GM19351 (cell line): ENCODE data around the gene SKAP2.

ENCODE experiments used
- ATAC-seq: cut with Tn5 transposase; IDR thresholded peaks from one replicate; pipeline ENCODE4 v1.9.1; 2021; ENCODE audit warnings: mild to moderate bottlenecking, moderate library complexity; ENCODE audit not compliant: unreplicated experiment

SKAP2 gene, protein sequence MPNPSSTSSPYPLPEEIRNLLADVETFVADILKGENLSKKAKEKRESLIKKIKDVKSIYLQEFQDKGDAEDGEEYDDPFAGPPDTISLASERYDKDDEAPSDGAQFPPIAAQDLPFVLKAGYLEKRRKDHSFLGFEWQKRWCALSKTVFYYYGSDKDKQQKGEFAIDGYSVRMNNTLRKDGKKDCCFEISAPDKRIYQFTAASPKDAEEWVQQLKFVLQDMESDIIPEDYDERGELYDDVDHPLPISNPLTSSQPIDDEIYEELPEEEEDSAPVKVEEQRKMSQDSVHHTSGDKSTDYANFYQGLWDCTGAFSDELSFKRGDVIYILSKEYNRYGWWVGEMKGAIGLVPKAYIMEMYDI

DNA sequence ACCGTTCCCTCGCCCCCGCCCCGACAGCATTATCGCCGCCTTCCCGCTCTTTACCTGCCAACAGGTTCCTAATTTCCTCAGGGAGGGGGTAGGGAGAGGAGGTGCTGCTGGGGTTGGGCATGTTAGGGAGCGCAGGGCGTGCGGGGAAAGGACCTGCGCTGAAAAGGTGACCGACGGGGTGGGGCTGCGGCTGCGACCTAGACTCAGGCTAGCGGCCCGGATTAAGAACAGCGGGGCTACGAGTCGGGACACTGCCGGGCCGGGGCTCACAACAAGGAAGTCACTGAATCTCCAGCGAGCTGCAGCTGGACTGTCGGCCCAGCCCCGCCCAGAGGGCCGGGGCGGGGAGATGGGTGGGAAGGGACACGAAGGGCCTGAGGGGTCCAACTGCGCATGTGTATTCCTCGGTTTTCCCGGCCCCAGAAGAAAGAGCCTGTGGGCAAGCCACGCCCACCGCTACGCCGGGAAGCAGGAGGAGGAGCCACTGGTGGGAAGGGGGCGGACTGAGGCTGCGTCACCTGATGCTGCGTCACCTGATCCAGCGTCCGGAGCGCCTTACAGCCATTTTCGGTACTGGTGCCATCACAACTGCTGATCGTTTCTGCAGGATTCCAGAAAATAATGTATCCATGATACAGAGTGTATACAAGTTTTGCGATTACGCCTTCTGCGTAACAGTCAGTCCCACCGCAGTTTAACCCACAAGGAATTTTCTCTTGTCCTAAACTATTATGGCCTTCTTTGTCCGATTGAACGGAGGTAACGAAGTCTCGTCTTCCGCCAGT, at the start of gene SKAP2:
TSS of gene SKAP2 (minus strand) at position 282 of the 785 bp plus-strand sequence. CDS start at position 121, 161 bp downstream.
- ATAC-seq: peak; percentile 88

GRCh38 chr7:26912933-26913536, 48.6 kb upstream of the SKAP2 start:
- ATAC-seq: no peak

- ATAC-seq: no peak
Observed at GRCh38 chr7:26912338-26912737, 47.9 kb upstream of the SKAP2 start.

DNA sequence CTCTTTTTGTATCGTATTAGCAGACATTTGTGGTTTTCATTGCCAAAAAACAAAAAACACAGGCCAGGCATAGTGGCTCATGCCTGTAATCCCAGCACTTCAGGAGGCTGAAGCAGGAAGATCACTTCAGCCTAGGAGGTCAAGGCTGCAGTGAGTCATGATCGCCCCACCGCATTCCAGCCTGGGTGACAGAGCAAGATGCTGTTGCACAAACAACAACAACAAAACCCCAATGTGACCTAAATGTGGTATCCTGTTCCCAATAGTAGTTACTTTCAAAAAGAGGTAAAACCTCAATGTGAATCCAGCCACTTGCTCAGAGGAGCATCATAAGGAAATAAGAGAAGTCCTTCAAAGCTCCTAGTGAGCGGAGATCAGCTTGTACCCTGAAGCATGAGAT, 45.8 kb upstream of the SKAP2 start:
- no peak for ATAC-seq

- no peak for ATAC-seq
Observed at GRCh38 chr7:26900251-26900650, 35.9 kb upstream of the SKAP2 start.

DNA sequence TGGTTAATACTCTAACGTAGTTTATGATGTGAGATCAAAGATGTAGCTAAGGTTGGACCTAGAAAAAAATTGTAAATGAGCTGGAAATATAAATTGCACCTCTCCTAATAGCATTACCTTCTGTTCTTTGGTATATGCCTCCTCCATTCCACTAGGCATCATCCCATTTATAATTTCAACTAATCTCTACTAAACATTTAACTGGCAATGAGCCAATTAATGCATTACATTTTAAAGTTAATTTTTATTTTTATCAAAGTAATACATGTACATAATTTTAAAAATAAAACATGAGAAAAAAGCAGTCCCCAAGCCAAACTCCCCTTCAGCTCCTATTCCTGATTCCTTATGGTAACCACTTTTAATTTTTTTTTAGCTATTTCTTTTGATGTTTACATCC, 35.1 kb upstream of the SKAP2 start:
- no peak for ATAC-seq

DNA sequence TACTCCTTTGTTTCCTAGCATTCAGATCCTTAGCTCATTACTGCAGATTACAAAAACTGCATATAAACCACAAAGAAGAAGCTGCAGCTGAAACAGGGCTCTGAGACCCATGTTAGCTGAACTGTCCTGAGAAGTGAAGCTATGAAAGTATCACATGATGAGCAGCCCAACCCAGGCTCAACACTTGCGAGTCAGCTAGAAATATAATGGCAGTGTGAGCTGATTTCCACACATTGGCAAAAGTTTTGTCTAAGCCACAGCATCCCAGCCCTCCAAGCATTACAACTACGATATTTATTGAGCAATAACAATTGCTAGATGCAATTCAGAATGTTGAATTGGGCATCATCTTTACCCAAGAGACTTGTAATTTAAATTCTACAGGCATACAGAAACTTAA, 34.5 kb upstream of the SKAP2 start:
- no peak for ATAC-seq

DNA sequence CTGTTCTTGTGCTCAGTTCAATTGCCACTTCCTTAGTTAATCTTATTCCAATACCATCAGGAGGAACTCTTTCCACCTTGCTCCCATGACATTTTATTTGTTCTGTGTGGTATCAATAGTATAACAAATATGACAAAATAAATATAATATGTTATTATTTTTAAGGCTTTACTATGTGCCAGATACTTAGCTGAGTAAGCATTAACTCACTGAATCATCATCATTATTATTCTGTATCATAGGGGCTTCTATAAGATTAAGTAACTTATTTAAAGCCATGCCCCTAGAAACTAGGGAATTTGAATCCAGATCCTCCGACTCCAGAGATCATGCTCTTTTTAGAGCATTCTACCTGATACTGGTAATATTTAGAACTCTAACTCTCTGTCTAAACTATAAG, 33.5 kb upstream of the SKAP2 start:
- no peak for ATAC-seq

GRCh38 chr7:26891400-26892350, 27.3 kb upstream of the SKAP2 start:
- ATAC-seq: peak; percentile 60

DNA sequence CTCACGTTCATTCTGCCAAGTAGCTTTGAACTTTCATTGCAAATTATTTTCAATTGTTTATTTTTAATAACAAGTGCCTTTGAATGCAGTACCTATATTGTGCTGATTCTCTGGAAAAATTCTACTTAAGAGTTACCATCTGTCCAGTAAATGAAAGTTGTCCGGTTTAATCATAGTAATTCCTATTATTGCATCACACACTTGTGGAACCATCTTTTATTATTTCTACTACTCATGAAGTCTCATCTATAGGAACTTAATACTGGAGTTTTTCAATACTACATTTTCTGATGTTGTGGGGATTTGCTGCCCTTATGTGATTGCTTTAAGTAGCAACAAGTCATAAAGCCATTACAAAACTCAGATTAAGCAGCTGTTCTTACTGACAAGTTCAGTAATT, 16.5 kb upstream of the SKAP2 start:
- ATAC-seq: no peak

GRCh38 chr7:26879671-26880070, 15.3 kb upstream of the SKAP2 start:
- ATAC-seq: no peak

GRCh38 chr7:26868841-26869495, 4.6 kb upstream of the SKAP2 start:
- no peak for ATAC-seq

DNA sequence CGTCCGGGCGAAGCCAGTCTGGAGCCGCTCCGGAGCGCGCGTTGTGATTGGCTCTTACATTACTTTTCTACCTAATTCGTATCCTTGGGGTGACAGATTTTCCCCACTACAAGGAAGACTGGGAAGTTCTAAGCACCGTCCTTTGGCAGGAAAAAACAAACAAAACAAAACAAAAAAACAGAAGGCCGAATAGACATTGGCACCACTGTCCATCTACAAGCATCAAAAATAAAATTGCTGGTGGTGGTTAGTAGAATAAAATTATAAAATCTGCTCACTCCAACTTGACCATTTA, 651 bp upstream of the SKAP2 start:
- peak; percentile 29 for ATAC-seq

DNA sequence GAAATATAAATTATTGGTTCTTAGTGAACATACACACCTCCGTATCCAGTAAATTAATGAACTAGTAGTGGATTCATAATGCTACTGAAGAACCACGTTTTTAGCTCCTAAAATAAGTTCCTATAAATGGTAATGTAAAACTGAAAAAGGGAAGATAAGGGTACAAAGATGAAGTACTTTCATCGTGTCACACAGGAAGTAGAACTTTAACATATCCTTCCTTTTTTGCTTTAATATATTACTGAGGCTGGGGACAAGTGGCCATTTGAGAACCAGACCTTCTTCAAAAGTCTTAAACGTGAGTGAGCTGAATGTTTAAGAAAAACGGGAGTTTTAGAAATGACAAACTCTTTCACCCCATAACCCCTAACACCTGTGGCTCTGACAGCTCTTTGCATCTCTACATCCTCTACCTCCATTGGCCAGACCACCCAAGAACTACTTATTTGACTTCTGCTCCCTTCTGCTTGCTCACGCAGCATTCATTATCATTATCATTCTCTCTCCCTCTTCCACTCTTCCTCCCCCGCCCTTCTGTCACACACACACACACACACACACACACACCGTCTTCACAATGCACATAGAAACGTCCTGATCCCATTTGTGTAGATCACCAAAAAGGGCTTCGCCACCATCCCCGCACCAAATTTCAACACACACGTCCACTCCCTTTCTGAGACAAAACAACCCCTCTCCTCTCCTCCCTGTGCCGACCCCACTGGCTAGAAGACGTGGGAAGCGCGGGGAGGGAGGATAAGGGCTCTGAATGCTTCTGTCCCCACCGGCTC, 677 bp downstream of the SKAP2 start:
- ATAC-seq: peak; percentile 29

DNA sequence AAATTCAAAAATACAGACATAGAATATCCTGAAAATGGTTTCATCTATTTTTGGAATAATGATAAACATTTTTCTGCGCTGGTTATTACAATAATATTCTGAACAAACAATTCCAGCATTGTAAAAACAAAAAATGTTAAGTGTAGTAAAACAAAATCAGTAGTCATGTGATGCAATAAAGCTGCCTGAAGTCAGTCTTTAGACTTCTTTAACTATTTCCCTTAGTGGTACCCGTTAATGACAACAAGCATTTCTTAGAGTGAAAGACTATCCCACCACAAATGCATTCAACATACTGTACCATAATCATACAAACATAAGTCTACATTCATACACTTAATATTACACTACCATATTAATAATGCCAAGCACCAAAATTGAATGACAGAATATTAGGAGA, 1.6 kb downstream of the SKAP2 start:
- ATAC-seq: no peak

DNA sequence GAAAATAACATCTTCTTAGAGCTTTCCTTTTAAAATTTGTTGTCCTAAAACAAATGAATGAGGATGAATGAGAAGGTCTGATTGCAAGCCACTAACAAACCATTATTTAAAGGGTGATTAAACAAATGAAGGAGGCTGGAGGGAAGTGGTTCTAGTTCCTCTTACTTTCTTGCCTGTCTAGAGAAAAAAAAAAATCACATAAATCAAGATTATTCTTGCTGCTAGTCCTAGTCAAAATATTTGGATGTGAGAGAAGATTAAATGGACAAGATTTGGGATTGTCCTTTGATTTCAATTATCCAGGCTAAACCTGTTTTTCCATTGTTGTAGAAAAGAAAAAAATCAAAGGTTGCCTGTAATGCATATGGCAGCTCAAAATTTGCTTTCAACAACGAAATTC, 3.3 kb downstream of the SKAP2 start:
- ATAC-seq: no peak

- ATAC-seq: no peak
Observed at GRCh38 chr7:26860361-26860760, 4.0 kb downstream of the SKAP2 start.

DNA sequence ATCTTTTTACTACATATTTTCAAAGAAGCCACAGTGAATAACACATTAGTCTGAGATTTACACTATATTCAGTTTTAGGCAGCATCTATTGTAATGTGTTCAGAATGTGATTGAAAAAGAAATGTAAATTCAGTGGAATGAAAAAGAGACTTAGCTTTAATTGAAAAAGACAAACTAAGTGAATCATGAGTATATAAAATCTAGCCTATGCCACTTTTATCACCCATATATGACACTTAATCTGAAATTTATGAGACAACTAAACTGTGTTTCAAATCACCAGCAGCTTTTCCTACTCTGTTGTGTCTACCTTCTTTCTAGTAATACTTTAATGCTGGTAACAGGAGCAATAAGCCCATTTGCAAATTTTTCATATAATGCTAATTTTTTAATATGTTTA, 4.7 kb downstream of the SKAP2 start:
- no peak for ATAC-seq

GRCh38 chr7:26858735-26859134, 5.7 kb downstream of the SKAP2 start:
- no peak for ATAC-seq

DNA sequence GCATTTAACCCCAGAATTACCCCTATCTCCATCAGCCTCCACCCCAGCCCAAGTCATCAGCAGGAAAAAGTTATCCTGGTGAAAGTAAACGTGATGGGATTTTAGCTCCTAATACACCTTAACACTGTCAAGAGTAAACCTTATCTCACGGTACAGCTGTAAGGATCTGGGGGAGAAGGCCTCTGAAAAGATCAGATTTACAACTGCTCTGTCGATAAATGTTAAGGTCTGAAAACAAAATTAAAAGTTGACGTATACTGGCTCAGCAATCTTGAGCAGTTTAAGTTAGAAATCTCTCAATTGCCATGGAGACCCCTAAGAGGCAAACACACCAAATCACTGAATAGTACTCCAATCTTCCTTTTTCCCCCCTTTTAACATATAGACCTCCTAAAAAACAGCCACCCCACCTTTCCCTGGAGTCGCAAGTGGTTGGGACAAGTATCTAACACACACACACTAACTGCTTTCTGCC, 6.1 kb downstream of the SKAP2 start:
- no peak for ATAC-seq
